Activated T-cell treated with anti-CD3 and anti-CD28 coated beads, Interleukin-2, amount 50 U/mL, for 72 hours (primary cell): Measurements from ENCODE around the gene CIB4. TPM values are rescaled to one million over a fixed set of nuclear protein-coding genes. Genes with fewer than 3 reads are reported as not detected.
"Not testable (repeated sequence)": the region's sequence is repeated elsewhere in the genome, so short reads cannot be mapped to it uniquely, and the experiment has no call there.

Source experiments
- ATAC-seq, 2 donors: fragments of 150-1000 bp; cut with Tn5 transposase; replicated peaks in 1 of 2; 2 replicates each; pipeline ENCODE4 v1.10.0; 2021; ENCODE audit warnings: moderate library complexity in 2 of 2, mild to moderate bottlenecking in 1 of 2
- DNase-seq, 2 donors: peaks; one replicate each; pipeline ENCODE4 v3.0.0; 2021 to 2022; ENCODE audit warnings: mixed read lengths in 1 of 2
- H3K27ac Mint-ChIP-seq: one replicate; pipeline ENCODE4 v1.8.0; 2022; ENCODE audit warnings: mild to moderate bottlenecking, moderate library complexity, mixed read lengths
- H3K27me3 Mint-ChIP-seq: one replicate; pipeline ENCODE4 v1.8.0; 2022; ENCODE audit warnings: low read depth, mixed read lengths
- H3K36me3 Mint-ChIP-seq, 2 donors: one replicate each; pipeline ENCODE4 v1.8.0; 2022; ENCODE audit warnings: mixed read lengths in 2 of 2, mild to moderate bottlenecking in 1 of 2; ENCODE audit not compliant: insufficient read depth in 2 of 2
- H3K4me1 Mint-ChIP-seq: one replicate; pipeline ENCODE4 v1.8.0; 2022; ENCODE audit warnings: low read depth, mixed read lengths
- H3K4me3 Mint-ChIP-seq, 2 donors: one replicate each; pipeline ENCODE4 v1.8.0; 2022; ENCODE audit warnings: mild to moderate bottlenecking in 2 of 2, mixed read lengths in 2 of 2, moderate library complexity in 2 of 2
- H3K9me3 Mint-ChIP-seq, 2 donors: one replicate each; pipeline ENCODE4 v1.8.0; 2022; ENCODE audit warnings: mixed read lengths in 2 of 2
- total RNA-seq, 2 donors: library from RNA; stranded (reverse); gene quantifications; one replicate each; pipeline ENCODE4 v1.2.3, GENCODE V29; 2022

CIB4 gene
- total RNA-seq, 2 donors from 2014 or later: not detected

- Mint-ChIP-seq H3K27ac (no peak overlapping the region), H3K4me3 (no peak overlapping the region), H3K9me3 (no peaks in the 10 kb centered on the region), H3K4me1 (no peaks in the 10 kb centered on the region), H3K36me3 (no peaks in the 10 kb centered on the region), H3K27me3 (peaks cover 30% of the 10 kb centered on the region)
- no peak for ATAC-seq
- DNase-seq: no peak
Measured at GRCh38 chr2:26574900-26575560, 66.1 kb downstream of the CIB4 start.

- no peak overlapping the region for H3K27ac Mint-ChIP-seq
Measured at GRCh38 chr2:26574066-26574899, 66.9 kb downstream of the CIB4 start.

GRCh38 chr2:26573241-26573925 is 67.8 kb downstream of the CIB4 start:
- Mint-ChIP-seq H3K27me3 (peaks cover 27% of the 10 kb centered on the region), H3K27ac (no peak overlapping the region), H3K9me3 (no peaks in the 10 kb centered on the region), H3K36me3 (no peaks in the 10 kb centered on the region), H3K4me3 (no peak overlapping the region), H3K4me1 (no peaks in the 10 kb centered on the region)
- no peak for DNase-seq
- no peak for ATAC-seq

More at GRCh38 chr2:26574066-26574899, 66.9 kb downstream of the CIB4 start:
- no peak for DNase-seq
- Mint-ChIP-seq H3K9me3 (no peaks in the 10 kb centered on the region), H3K27me3 (peaks cover 33% of the 10 kb centered on the region), H3K4me1 (no peaks in the 10 kb centered on the region), H3K4me3 (no peak overlapping the region), H3K36me3 (no peaks in the 10 kb centered on the region)
- ATAC-seq: no peak

GRCh38 chr2:26572591-26572990 is 68.6 kb downstream of the CIB4 start:
- H3K4me1 Mint-ChIP-seq: no peaks in the 10 kb centered on the region
- no peaks in the 10 kb centered on the region for H3K36me3 Mint-ChIP-seq
- DNase-seq (no peak), ATAC-seq (no peak)
- H3K27ac Mint-ChIP-seq: no peak overlapping the region
- no peaks in the 10 kb centered on the region for H3K9me3 Mint-ChIP-seq
- H3K4me3 Mint-ChIP-seq: no peak overlapping the region
- H3K27me3 Mint-ChIP-seq: peaks cover 27% of the 10 kb centered on the region

GRCh38 chr2:26571316-26571715 is 69.8 kb downstream of the CIB4 start:
- DNase-seq: no peak
- peaks cover 27% of the 10 kb centered on the region for H3K27me3 Mint-ChIP-seq
- H3K4me1 Mint-ChIP-seq: no peaks in the 10 kb centered on the region
- H3K4me3 Mint-ChIP-seq: no peak overlapping the region
- H3K36me3 Mint-ChIP-seq: no peaks in the 10 kb centered on the region
- ATAC-seq: no peak
- H3K9me3 Mint-ChIP-seq: no peaks in the 10 kb centered on the region
- H3K27ac Mint-ChIP-seq: no peak overlapping the region

- DNase-seq: no peak
- no peak for ATAC-seq
- H3K27ac Mint-ChIP-seq: no peak overlapping the region
Measured at GRCh38 chr2:26570083-26570430, 71.1 kb downstream of the CIB4 start.

GRCh38 chr2:26569216-26570082 is 71.7 kb downstream of the CIB4 start:
- no peak overlapping the region for H3K27ac Mint-ChIP-seq
- ATAC-seq (no peak), DNase-seq (no peak)
- H3K9me3 Mint-ChIP-seq: no peaks in the 10 kb centered on the region
- H3K4me1 Mint-ChIP-seq: no peaks in the 10 kb centered on the region
- H3K27me3 Mint-ChIP-seq: peaks cover 41% of the 10 kb centered on the region
- H3K4me3 Mint-ChIP-seq: no peak overlapping the region
- H3K36me3 Mint-ChIP-seq: no peaks in the 10 kb centered on the region

More at GRCh38 chr2:26570083-26570430, 71.1 kb downstream of the CIB4 start:
- H3K36me3 Mint-ChIP-seq: no peaks in the 10 kb centered on the region
- H3K9me3 Mint-ChIP-seq: no peaks in the 10 kb centered on the region
- H3K4me1 Mint-ChIP-seq: no peaks in the 10 kb centered on the region
- peaks cover 37% of the 10 kb centered on the region for H3K27me3 Mint-ChIP-seq
- no peak overlapping the region for H3K4me3 Mint-ChIP-seq

GRCh38 chr2:26568076-26568890 is 72.9 kb downstream of the CIB4 start:
- no peak overlapping the region for H3K4me3 Mint-ChIP-seq
- H3K36me3 Mint-ChIP-seq: no peaks in the 10 kb centered on the region
- no peak overlapping the region for H3K27ac Mint-ChIP-seq
- DNase-seq (no peak), ATAC-seq (no peak)
- H3K9me3 Mint-ChIP-seq: no peaks in the 10 kb centered on the region
- H3K4me1 Mint-ChIP-seq: no peaks in the 10 kb centered on the region
- H3K27me3 Mint-ChIP-seq: peaks cover 50% of the 10 kb centered on the region

- Mint-ChIP-seq H3K36me3 (no peaks in the 10 kb centered on the region), H3K4me3 (no peak overlapping the region), H3K4me1 (no peaks in the 10 kb centered on the region), H3K27ac (no peak overlapping the region), H3K9me3 (no peaks in the 10 kb centered on the region), H3K27me3 (peaks cover 49% of the 10 kb centered on the region)
- ATAC-seq: no peak
- no peak for DNase-seq
Measured at GRCh38 chr2:26567534-26567933, 73.6 kb downstream of the CIB4 start.

- H3K36me3 Mint-ChIP-seq, H3K4me1 Mint-ChIP-seq, DNase-seq, ATAC-seq, H3K9me3 Mint-ChIP-seq, H3K27ac Mint-ChIP-seq, H3K4me3 Mint-ChIP-seq: not testable (repeated sequence)
- H3K27me3 Mint-ChIP-seq: peaks cover 51% of the 10 kb centered on the region
Measured at GRCh38 chr2:26566731-26567130, 74.4 kb downstream of the CIB4 start.

GRCh38 chr2:26566081-26566375 is 75.1 kb downstream of the CIB4 start:
- Mint-ChIP-seq H3K9me3 (no peaks in the 10 kb centered on the region), H3K27me3 (peaks cover 58% of the 10 kb centered on the region), H3K4me1 (no peaks in the 10 kb centered on the region), H3K36me3 (no peaks in the 10 kb centered on the region), H3K4me3 (no peak overlapping the region), H3K27ac (no peak overlapping the region)
- ATAC-seq (no peak), DNase-seq (no peak)

GRCh38 chr2:26564121-26564644 is 77.0 kb downstream of the CIB4 start:
- no peaks in the 10 kb centered on the region for H3K9me3 Mint-ChIP-seq
- no peak overlapping the region for H3K4me3 Mint-ChIP-seq
- no peak for ATAC-seq
- no peak for DNase-seq
- H3K27me3 Mint-ChIP-seq: peaks cover 61% of the 10 kb centered on the region
- no peaks in the 10 kb centered on the region for H3K4me1 Mint-ChIP-seq
- H3K36me3 Mint-ChIP-seq: no peaks in the 10 kb centered on the region
- H3K27ac Mint-ChIP-seq: no peak overlapping the region
